Small intestine (tissue), 7 donors: Measurements from ENCODE around the gene SCLY. TPM values are rescaled to one million over a fixed set of nuclear protein-coding genes. Genes with fewer than 3 reads are reported as not detected.

Experiments used
- DNase-seq, 2 donors: peaks; one replicate each; pipeline versions ENCODE4 v3.0.0 to v3.0.0-alpha.2; 2013
- FAIRE-seq: peaks from 2 replicates; lab custom pipeline; 2012; peaks lifted over from hg19 to GRCh38; lab: Jason Lieb, UNC
- H3K27ac ChIP-seq, 3 donors: one replicate each; pipeline ENCODE4 v1.5.1; 2013; ENCODE audit warnings: low read length in 2 of 3, mild to moderate bottlenecking in 2 of 3, control low read depth in 1 of 3, inconsistent platforms in 1 of 3, low read depth in 1 of 3, moderate library complexity in 1 of 3
- H3K27me3 ChIP-seq, 3 donors: one replicate each; pipeline ENCODE4 v1.6.1; 2013; ENCODE audit warnings: low read length in 3 of 3, inconsistent platforms in 1 of 3; ENCODE audit not compliant: control insufficient read depth in 3 of 3, insufficient read depth in 3 of 3
- H3K36me3 ChIP-seq, 3 donors: one replicate each; pipeline ENCODE4 v1.6.1; 2013; ENCODE audit warnings: low read length in 3 of 3, inconsistent platforms in 1 of 3, low read depth in 1 of 3, mild to moderate bottlenecking in 1 of 3, moderate library complexity in 1 of 3; ENCODE audit not compliant: control insufficient read depth in 3 of 3, insufficient read depth in 2 of 3
- H3K4me1 ChIP-seq, 3 donors: one replicate each; pipeline ENCODE4 v1.6.1; 2013; ENCODE audit warnings: low read length in 2 of 3, inconsistent platforms in 1 of 3, low read depth in 1 of 3, mild to moderate bottlenecking in 1 of 3, moderate library complexity in 1 of 3; ENCODE audit not compliant: control insufficient read depth in 3 of 3, insufficient read depth in 2 of 3
- H3K4me3 ChIP-seq, 3 donors: one replicate each; pipeline ENCODE4 v1.5.1; 2013; ENCODE audit warnings: low read length in 3 of 3, control low read depth in 1 of 3, inconsistent platforms in 1 of 3, low read depth in 1 of 3, mild to moderate bottlenecking in 1 of 3, moderate library complexity in 1 of 3
- H3K9me3 ChIP-seq, 2 donors: one replicate each; pipeline ENCODE4 v1.6.1; 2013; ENCODE audit warnings: low read depth in 1 of 2, low read length in 1 of 2; ENCODE audit not compliant: control insufficient read depth in 2 of 2, insufficient read depth in 1 of 2
- WGBS, 3 donors: extraction: QIAGEN DNeasy Blood & Tissue Kit; methylation state at CpG; one replicate each; pipeline ENCODE4 v1.1.7; 2013; 5-methylcytosine and 5-hydroxymethylcytosine counted together
- polyA plus RNA-seq, 4 donors: library from polyadenylated mRNA; stranded (reverse) in 3 of 4; unstranded in 1 of 4; fragments of 200-250 nt in 3 of 4; fragments of 120-200 nt in 1 of 4; gene quantifications; one replicate each; pipeline versions ENCODE4 v1.2.1 to v1.2.3, GENCODE V29; 2013
- donor health status: healthy with polysubstance abuse.
- donor health status: control.
- donor health status: control.
- donor health status: Bipolar disorder and iron deficiency.
- donor health status: healthy.

Gene SCLY
- polyA plus RNA-seq, 4 donors: 12.7 to 28.8 (median 23.7) TPM

- WGBS, 3 donors: 88 to 91% (median 89%) methylated on average over 9 to 14 of the region's 14 CpGs
- FAIRE-seq (no peak), DNase-seq (no peak)
- H3K36me3 ChIP-seq: peaks cover 0 to 3% (median 0%) of the 10 kb centered on the region in 3 donors
- no peak overlapping the region for H3K4me3 ChIP-seq
- H3K9me3 ChIP-seq: no peaks in the 10 kb centered on the region
- H3K27me3 ChIP-seq: no peaks in the 10 kb centered on the region
- H3K27ac ChIP-seq: no peak overlapping the region
- H3K4me1 ChIP-seq: no peaks in the 10 kb centered on the region
Observed at GRCh38 chr2:238104226-238104690, 43.5 kb downstream of the SCLY start.

GRCh38 chr2:238104691-238105371 is 44.0 kb downstream of the SCLY start:
- H3K36me3 ChIP-seq: no peaks in the 10 kb centered on the region
- H3K4me1 ChIP-seq: no peaks in the 10 kb centered on the region
- no peak overlapping the region for H3K4me3 ChIP-seq
- H3K9me3 ChIP-seq: no peaks in the 10 kb centered on the region
- H3K27me3 ChIP-seq: no peaks in the 10 kb centered on the region
- DNase-seq: no peak
- FAIRE-seq: no peak
- no peak overlapping the region for H3K27ac ChIP-seq
- WGBS, 3 donors: 92 to 94% (median 92%) methylated on average over 19 to 21 of the region's 21 CpGs

- DNase-seq (no peak), FAIRE-seq (no peak)
- no peaks in the 10 kb centered on the region for H3K36me3 ChIP-seq
- no peaks in the 10 kb centered on the region for H3K27me3 ChIP-seq
- H3K9me3 ChIP-seq: peaks cover 0 to 3% of the 10 kb centered on the region in 2 donors
- H3K4me3 ChIP-seq: no peak overlapping the region
- WGBS, 3 donors: 90% methylated on average over 23 to 28 of the region's 28 CpGs
- H3K27ac ChIP-seq: no peak overlapping the region
- H3K4me1 ChIP-seq: no peaks in the 10 kb centered on the region
Observed at GRCh38 chr2:238105506-238106338, 44.9 kb downstream of the SCLY start.

- Histone ChIP-seq H3K4me3 (no peak overlapping the region), H3K9me3 (peaks cover 0 to 5% of the 10 kb centered on the region in 2 donors), H3K27me3 (no peaks in the 10 kb centered on the region), H3K4me1 (no peaks in the 10 kb centered on the region), H3K36me3 (no peaks in the 10 kb centered on the region), H3K27ac (no peak overlapping the region)
- DNase-seq (no peak), FAIRE-seq (no peak)
- WGBS, 3 donors: 59 to 81% (median 79%) methylated on average over 8 to 13 of the region's 13 CpGs
Observed at GRCh38 chr2:238106339-238106697, 45.5 kb downstream of the SCLY start.

- H3K36me3 ChIP-seq: no peaks in the 10 kb centered on the region
- H3K4me3 ChIP-seq: no peak overlapping the region
- WGBS, 3 donors: 64 to 75% (median 68%) methylated on average over 28 of the region's 28 CpGs
- H3K27me3 ChIP-seq: no peaks in the 10 kb centered on the region
- no peaks in the 10 kb centered on the region for H3K4me1 ChIP-seq
- no peak for FAIRE-seq
- no peak overlapping the region for H3K27ac ChIP-seq
- H3K9me3 ChIP-seq: peaks cover 0 to 6% of the 10 kb centered on the region in 2 donors
- DNase-seq: no peak
Observed at GRCh38 chr2:238106698-238107524, 46.1 kb downstream of the SCLY start.

- no peaks in the 10 kb centered on the region for H3K4me1 ChIP-seq
- peaks cover 0 to 6% of the 10 kb centered on the region in 2 donors for H3K9me3 ChIP-seq
- no peaks in the 10 kb centered on the region for H3K36me3 ChIP-seq
- FAIRE-seq (no peak), DNase-seq (peak; percentile 59 to 92)
- no peaks in the 10 kb centered on the region for H3K27me3 ChIP-seq
- H3K4me3 ChIP-seq: peak overlapping the region in 1 of 3 donors; percentile 24
- no peak overlapping the region for H3K27ac ChIP-seq
- 43 to 70% (median 60%) methylated on average over 28 of the region's 28 CpGs for WGBS, 3 donors
Observed at GRCh38 chr2:238107525-238108422, 47.0 kb downstream of the SCLY start.

- H3K27me3 ChIP-seq: no peaks in the 10 kb centered on the region
- 49 to 58% (median 50%) methylated on average over 19 of the region's 19 CpGs for WGBS, 3 donors
- no peak overlapping the region for H3K27ac ChIP-seq
- DNase-seq (no peak), FAIRE-seq (no peak)
- peaks cover 0 to 6% of the 10 kb centered on the region in 2 donors for H3K9me3 ChIP-seq
- no peak overlapping the region for H3K4me3 ChIP-seq
- no peaks in the 10 kb centered on the region for H3K36me3 ChIP-seq
- no peaks in the 10 kb centered on the region for H3K4me1 ChIP-seq
Observed at GRCh38 chr2:238108423-238109183, 47.8 kb downstream of the SCLY start.
